Measurements from ENCODE around the gene AGAP6. TPM values are rescaled to one million over a fixed set of nuclear protein-coding genes. Genes with fewer than 3 reads are reported as not detected.
"Not testable (repeated sequence)": the region's sequence is repeated elsewhere in the genome, so short reads cannot be mapped to it uniquely, and the experiment has no call there.

Gene AGAP6
- total and polyA plus RNA-seq, 3 donors from 2014 or later: 21.2 to 52.1 (median 33.3) TPM

DNA sequence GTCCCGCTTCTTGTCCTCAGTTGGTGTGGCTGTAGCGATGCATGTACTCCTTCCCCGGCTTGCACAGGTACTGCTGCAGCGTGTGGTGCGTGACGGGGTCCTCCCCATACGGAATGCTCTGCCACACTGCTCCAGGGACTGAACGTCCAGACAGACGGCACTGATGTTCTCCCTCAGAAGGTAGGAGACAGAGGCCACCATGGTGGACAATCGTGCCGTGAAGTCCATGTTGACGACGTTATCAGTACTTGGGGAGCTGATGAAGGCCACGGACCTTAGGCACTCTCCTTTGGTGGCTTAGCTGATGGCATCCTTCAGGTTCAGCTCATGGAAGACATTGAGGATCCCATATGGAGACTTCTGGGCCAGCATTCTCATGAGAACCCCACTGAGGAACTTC is 37.4 kb downstream of the AGAP6 start:
- H3K27me3 ChIP-seq: no peaks in the 10 kb centered on the region
- 86 to 89% methylated on average over 10 to 14 of the region's 14 CpGs for WGBS, 2 donors
- DNase-seq: no peak
- TF ChIP-seq, protein P1, sequence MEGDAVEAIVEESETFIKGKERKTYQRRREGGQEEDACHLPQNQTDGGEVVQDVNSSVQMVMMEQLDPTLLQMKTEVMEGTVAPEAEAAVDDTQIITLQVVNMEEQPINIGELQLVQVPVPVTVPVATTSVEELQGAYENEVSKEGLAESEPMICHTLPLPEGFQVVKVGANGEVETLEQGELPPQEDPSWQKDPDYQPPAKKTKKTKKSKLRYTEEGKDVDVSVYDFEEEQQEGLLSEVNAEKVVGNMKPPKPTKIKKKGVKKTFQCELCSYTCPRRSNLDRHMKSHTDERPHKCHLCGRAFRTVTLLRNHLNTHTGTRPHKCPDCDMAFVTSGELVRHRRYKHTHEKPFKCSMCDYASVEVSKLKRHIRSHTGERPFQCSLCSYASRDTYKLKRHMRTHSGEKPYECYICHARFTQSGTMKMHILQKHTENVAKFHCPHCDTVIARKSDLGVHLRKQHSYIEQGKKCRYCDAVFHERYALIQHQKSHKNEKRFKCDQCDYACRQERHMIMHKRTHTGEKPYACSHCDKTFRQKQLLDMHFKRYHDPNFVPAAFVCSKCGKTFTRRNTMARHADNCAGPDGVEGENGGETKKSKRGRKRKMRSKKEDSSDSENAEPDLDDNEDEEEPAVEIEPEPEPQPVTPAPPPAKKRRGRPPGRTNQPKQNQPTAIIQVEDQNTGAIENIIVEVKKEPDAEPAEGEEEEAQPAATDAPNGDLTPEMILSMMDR (IDR thresholded peaks at IDR 0.05): no peak
- TF ChIP-seq POLR2A (IDR thresholded peaks at IDR 0.05): no peak
- H3K9me3 ChIP-seq: no peaks in the 10 kb centered on the region
- H3K36me3 ChIP-seq (ENCODE audit: low read depth, missing control alignments): no peaks in the 10 kb centered on the region
- intact Hi-C loops (cut with DNase I; ENCODE audit: low total_unique reads): no loop called here
- no peaks in the 10 kb centered on the region for H3K4me1 ChIP-seq
- no peak overlapping the region for H3K4me3 ChIP-seq
- H3K27ac ChIP-seq: no peak overlapping the region

DNA sequence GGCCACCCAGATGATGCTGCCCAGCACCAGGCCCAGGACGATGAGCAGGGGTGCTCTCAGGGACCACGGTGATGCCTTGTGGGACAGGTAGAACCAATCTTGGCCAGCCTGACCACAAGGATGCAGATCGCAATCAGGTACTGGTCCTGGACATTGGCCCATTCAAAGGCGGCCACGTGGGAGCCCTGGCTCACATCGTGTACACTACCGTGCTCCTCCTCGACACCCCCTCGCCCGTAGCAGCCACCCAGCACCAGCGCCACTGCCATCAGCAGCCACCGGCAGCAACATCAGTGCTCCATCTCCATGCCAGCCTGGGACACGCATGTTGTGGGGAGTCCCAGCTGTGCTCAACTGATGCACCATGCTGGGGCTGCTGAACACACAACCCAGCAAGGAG is 39.0 kb downstream of the AGAP6 start:
- H3K4me3 ChIP-seq: no peak overlapping the region
- no peaks in the 10 kb centered on the region for H3K27me3 ChIP-seq
- intact Hi-C loops (cut with DNase I; ENCODE audit: low total_unique reads): no loop called here
- WGBS, 2 donors: 88 to 98% methylated on average over 7 to 11 of the region's 13 CpGs
- H3K4me1 ChIP-seq: no peaks in the 10 kb centered on the region
- TF ChIP-seq POLR2A (IDR thresholded peaks at IDR 0.05): no peak
- H3K9me3 ChIP-seq: no peaks in the 10 kb centered on the region
- DNase-seq: no peak
- H3K27ac ChIP-seq: no peak overlapping the region
- no peaks in the 10 kb centered on the region for H3K36me3 ChIP-seq (ENCODE audit: low read depth, missing control alignments)

- no peak for DNase-seq
- Histone ChIP-seq H3K36me3 (ENCODE audit: low read depth, missing control alignments) (no peaks in the 10 kb centered on the region), H3K27ac (no peak overlapping the region), H3K4me1 (no peaks in the 10 kb centered on the region), H3K27me3 (no peaks in the 10 kb centered on the region), H3K4me3 (no peak overlapping the region), H3K9me3 (no peaks in the 10 kb centered on the region)
- intact Hi-C loops (cut with DNase I; ENCODE audit: low total_unique reads): no loop called here
- no peak for TF ChIP-seq POLR2A (IDR thresholded peaks at IDR 0.05)
- TF ChIP-seq, protein P1 (IDR thresholded peaks at IDR 0.05): no peak
- 60 to 64% methylated on average over 3 of the region's 3 CpGs for WGBS, 2 donors
Observed at GRCh38 chr10:50033481-50033880, 45.3 kb downstream of the AGAP6 start.

DNA sequence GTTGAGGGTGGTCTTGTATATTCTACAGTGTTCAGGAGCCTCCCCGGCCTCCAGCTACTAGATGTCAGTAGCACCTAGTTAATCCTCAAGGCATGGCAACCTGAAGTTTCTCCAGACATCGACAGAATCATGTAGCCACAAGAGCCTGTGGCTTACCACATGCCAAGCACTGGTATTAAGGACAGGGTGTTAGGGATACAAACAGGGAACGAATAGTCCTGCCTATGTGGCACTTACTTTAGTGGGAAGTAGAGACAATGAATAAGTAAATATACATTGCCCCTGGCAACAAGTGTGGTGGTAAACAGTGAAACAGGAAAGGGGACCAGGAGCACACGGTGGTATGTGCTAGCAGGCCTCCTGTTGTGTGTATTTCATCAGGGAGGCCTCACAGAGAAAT is 47.1 kb downstream of the AGAP6 start:
- H3K4me3 ChIP-seq; H3K27ac ChIP-seq; H3K4me1 ChIP-seq; DNase-seq; H3K27me3 ChIP-seq; H3K36me3 ChIP-seq (ENCODE audit: low read depth, missing control alignments); intact Hi-C loops (cut with DNase I; ENCODE audit: low total_unique reads); H3K9me3 ChIP-seq: not testable (repeated sequence)
- WGBS, 2 donors: 79 to 86% methylated on average over 3 of the region's 4 CpGs

DNA sequence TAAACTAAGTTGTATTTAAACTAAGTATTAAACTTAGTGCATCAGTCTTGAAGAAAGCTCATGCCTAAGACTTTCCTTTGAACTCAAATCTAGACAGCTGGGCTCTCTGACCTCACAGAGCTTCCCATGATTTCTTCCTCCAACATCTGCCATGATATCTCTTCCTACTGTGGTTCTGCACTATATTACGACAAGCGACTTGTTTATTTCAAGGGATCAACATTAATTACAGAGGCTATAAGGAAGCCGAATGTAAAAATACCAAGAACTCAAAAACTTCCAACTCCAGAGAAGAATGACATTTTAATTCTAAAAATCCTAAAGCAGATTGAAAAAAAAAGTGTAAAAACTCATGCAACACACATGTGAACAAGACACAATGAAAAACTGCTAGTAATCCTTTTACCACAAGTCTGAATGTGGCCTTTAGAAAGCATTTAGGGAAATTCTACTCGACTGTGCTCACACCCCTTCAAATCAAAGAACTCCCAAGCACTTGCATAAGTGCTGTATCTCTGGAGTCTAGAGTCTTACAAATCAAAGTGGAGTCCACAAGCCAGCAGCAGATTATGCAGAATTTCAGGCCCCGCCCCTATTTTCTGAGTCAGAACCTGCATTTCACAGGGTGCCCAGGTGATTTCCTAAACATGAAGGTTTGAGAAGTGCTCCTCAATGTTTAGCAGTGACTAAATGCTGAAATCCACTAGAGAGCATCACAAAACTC is 56.9 kb downstream of the AGAP6 start:
- Histone ChIP-seq H3K4me1 (no peaks in the 10 kb centered on the region), H3K4me3 (no peak overlapping the region), H3K9me3 (no peaks in the 10 kb centered on the region), H3K27ac (no peak overlapping the region), H3K27me3 (no peaks in the 10 kb centered on the region), H3K36me3 (ENCODE audit: low read depth, missing control alignments) (no peaks in the 10 kb centered on the region)
- 66 to 72% methylated on average over 5 of the region's 5 CpGs for WGBS, 2 donors
- no peak for TF ChIP-seq POLR2A (IDR thresholded peaks at IDR 0.05)
- TF ChIP-seq, protein P1 (IDR thresholded peaks at IDR 0.05): no peak
- intact Hi-C loops (cut with DNase I; ENCODE audit: low total_unique reads): no loop called here
- no peak for DNase-seq

DNA sequence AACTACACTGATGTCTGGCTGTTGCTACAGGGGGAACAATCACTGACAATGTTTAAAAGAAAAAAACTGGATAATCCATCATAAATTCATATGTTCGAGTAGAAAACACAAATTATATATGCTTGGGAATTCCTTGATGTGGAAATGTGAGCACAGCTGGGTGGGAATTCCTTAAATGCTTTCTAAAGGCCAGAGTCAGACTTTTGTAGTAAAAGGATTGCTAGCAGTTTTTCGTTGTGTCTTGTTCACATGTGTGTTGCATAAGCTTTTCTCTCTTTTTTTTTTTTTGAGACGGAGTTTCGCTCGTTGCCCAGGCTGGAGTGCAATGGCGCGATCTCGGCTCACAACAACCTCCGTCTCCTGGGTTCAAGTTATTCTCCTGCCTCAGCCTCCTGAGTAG is 58.3 kb downstream of the AGAP6 start:
- DNase-seq; H3K4me1 ChIP-seq; H3K27ac ChIP-seq; H3K36me3 ChIP-seq (ENCODE audit: low read depth, missing control alignments); H3K4me3 ChIP-seq; intact Hi-C loops (cut with DNase I; ENCODE audit: low total_unique reads); H3K9me3 ChIP-seq; H3K27me3 ChIP-seq: not testable (repeated sequence)
- WGBS, 2 donors: 77 to 81% methylated on average over 9 of the region's 9 CpGs

GRCh38 chr10:50047594-50047993 is 59.4 kb downstream of the AGAP6 start:
- WGBS, 2 donors: 89 to 90% methylated on average over 3 to 5 of the region's 5 CpGs
- H3K27me3 ChIP-seq; H3K4me1 ChIP-seq; H3K4me3 ChIP-seq; H3K9me3 ChIP-seq; DNase-seq; intact Hi-C loops (cut with DNase I; ENCODE audit: low total_unique reads); H3K36me3 ChIP-seq (ENCODE audit: low read depth, missing control alignments); H3K27ac ChIP-seq: not testable (repeated sequence)

DNA sequence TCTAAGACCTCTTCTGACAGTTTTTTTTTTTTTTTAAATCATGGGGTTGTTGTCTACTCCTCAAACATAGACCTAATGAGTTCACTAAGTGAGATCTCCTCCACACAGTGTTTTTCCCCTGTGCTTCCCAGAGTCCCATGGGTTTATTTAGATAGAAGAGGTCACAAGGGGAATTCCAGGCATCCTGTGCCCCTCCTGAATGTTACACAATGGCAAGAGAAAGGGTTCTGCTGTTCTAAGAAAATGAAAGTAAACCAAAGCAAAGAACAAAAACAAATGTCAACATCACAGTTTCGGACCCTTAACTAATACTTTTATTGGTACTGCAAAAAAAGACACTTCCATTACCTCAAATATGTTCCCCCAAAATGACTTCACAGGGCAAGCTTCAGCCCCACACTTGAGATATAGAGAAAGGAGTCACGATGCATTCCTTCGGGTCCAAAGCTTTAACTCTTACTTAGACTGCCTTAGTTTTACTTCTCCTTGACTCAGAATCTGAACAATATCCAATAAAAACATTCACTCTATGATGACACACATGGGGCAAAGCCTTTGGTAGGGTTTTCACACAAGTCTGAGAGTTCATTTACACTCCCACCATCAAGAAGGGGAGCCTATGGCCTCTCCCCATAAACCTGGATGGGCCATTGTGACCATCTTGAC is 63.9 kb downstream of the AGAP6 start:
- H3K9me3 ChIP-seq; H3K4me3 ChIP-seq; H3K36me3 ChIP-seq (ENCODE audit: low read depth, missing control alignments); intact Hi-C loops (cut with DNase I; ENCODE audit: low total_unique reads); H3K4me1 ChIP-seq; H3K27ac ChIP-seq; DNase-seq; H3K27me3 ChIP-seq: not testable (repeated sequence)
- 58 to 75% methylated on average over 3 of the region's 3 CpGs for WGBS, 2 donors

- DNase-seq; H3K36me3 ChIP-seq (ENCODE audit: low read depth, missing control alignments); H3K4me3 ChIP-seq; H3K27ac ChIP-seq; intact Hi-C loops (cut with DNase I; ENCODE audit: low total_unique reads); H3K4me1 ChIP-seq; H3K9me3 ChIP-seq; H3K27me3 ChIP-seq: not testable (repeated sequence)
- 64 to 73% methylated on average over 6 of the region's 6 CpGs for WGBS, 2 donors
Observed at GRCh38 chr10:50052778-50053376, 64.7 kb downstream of the AGAP6 start.

Measured in testis (tissue), 3 donors.